Omental fat pad (tissue), 4 donors: Measurements from ENCODE around the gene ARHGEF10L. TPM values are rescaled to one million over a fixed set of nuclear protein-coding genes. Genes with fewer than 3 reads are reported as not detected.

Source experiments
- ATAC-seq: fragments of 150-250 bp; one replicate; pipeline ENCODE4 v1.9.1; 2016; ENCODE audit warnings: mild to moderate bottlenecking, moderate library complexity; ENCODE audit not compliant: low FRiP score
- DNase-seq: peaks from one replicate; pipeline ENCODE4 v3.0.0-alpha.2; 2019; ENCODE audit warnings: low spot score
- total RNA-seq, 4 donors: library from RNA; depleted of rRNA; stranded (reverse); fragments of >200 nt; gene quantifications; one replicate each; pipeline ENCODE4 v1.1.0, GENCODE V29; 2016
- TF ChIP-seq, protein P1 (sequence below), 3 donors: fragments of 450-650 bp; IDR thresholded peaks; one replicate each; pipeline ENCODE4 v1.5.1; 2016 to 2017; ENCODE audit warnings: antibody characterized with exemption in 3 of 3, mild to moderate bottlenecking in 3 of 3, moderate library complexity in 2 of 3

The ARHGEF10L gene
- total RNA-seq, 4 donors from 2014 or later, result 17.3 to 59.0 (median 39.9) TPM

DNA sequence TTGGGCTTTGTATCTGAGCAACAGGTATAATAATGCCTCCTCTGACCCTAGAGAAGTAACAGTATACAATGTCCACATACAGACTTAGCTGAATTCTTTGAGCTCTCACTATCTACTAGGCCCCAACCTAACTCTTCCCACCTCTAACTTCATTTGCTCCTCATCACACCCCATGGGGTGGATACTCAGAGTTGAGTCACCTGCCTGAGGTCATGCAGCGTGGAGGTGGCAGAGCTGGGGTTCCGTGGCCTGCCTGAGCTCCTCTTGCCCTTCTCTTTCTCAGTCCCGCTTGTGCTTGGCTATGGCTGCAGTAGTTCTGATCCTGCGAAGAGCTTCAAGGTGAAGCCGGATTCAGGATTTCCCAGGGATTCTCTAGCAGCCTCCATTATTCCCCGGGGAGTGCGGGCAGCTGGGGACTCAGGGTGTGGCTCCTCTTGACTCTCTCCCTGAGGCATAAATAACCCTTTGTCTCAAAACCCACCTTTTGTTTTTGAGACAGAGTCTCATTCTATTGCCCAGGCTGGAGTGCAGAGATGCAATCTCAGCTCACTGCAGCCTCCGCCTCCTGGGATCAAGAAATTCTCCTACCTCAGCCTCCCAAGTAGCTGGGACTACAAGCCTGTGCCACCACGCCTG lies 185.7 kb downstream of the ARHGEF10L start:
- TF ChIP-seq, protein P1, sequence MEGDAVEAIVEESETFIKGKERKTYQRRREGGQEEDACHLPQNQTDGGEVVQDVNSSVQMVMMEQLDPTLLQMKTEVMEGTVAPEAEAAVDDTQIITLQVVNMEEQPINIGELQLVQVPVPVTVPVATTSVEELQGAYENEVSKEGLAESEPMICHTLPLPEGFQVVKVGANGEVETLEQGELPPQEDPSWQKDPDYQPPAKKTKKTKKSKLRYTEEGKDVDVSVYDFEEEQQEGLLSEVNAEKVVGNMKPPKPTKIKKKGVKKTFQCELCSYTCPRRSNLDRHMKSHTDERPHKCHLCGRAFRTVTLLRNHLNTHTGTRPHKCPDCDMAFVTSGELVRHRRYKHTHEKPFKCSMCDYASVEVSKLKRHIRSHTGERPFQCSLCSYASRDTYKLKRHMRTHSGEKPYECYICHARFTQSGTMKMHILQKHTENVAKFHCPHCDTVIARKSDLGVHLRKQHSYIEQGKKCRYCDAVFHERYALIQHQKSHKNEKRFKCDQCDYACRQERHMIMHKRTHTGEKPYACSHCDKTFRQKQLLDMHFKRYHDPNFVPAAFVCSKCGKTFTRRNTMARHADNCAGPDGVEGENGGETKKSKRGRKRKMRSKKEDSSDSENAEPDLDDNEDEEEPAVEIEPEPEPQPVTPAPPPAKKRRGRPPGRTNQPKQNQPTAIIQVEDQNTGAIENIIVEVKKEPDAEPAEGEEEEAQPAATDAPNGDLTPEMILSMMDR (IDR thresholded peaks at IDR 0.05), result no peak
- ATAC-seq (no peak), DNase-seq (no peak)

- no peak for DNase-seq
- no peak for ATAC-seq
- TF ChIP-seq, protein P1 (IDR thresholded peaks at IDR 0.05), result no peak
These were observed 186.5 kb downstream of the ARHGEF10L start for GRCh38 chr1:17725811-17726582.

DNA sequence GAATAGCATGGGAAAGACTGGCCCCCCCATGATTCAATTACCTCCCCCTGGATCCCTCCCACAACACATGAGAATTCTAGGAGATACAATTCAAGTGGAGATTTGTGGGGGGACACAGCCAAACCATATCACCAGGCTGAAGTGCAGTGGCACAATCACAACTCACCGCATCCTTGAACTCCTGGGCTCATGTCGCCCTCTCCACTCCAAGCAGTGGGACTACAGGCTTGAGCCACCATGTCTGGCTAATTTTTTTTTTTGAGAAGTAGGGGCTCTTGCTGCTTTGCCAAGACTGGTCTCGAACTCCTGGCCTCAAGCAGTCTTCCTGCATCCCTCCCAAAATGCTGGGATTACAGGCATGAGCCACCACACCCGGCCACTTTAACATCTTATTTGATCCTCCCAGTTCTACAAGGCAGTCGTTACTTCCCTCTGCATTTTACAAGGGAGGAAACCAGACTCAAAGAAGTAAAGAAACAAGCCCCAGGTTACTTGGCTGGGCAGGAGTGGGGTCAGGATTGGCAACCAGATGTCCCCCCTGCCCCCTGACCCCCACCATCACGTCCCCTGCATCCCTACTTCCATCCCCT lies 188.7 kb downstream of the ARHGEF10L start:
- no peak for ATAC-seq

GRCh38 chr1:17729248-17729647 lies 189.8 kb downstream of the ARHGEF10L start:
- ATAC-seq, result no peak
- TF ChIP-seq, protein P1 (IDR thresholded peaks at IDR 0.05), result no peak
- no peak for DNase-seq

More for the DNA sequence above, 188.7 kb downstream of the ARHGEF10L start:
- DNase-seq, result no peak
- TF ChIP-seq, protein P1 (IDR thresholded peaks at IDR 0.05), result no peak

DNA sequence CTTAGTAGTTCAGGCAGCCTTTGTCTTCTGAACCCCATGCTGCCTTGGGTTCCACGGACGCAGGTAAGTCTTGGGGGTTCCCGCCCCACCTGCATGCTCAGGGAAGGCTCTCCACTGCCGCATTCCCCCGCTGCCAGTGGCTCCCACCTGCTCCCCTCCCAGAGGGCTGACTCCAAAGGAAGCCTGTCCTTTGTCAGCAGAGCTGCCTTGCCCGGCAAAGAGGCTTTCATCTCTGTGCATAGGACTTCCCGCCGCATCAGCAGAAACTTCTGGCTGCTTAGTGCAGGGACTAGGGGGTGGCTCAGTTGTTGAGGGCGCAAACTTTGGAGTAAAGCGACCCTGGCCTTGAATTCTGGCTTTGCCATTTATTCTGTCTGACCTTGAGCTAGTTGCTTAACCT lies 190.4 kb downstream of the ARHGEF10L start:
- TF ChIP-seq, protein P1 (IDR thresholded peaks at IDR 0.05), result no peak
- ATAC-seq, result no peak
- no peak for DNase-seq

- ATAC-seq, result no peak
- TF ChIP-seq, protein P1 (IDR thresholded peaks at IDR 0.05), result no peak
- no peak for DNase-seq
These were observed 192.0 kb downstream of the ARHGEF10L start for GRCh38 chr1:17731460-17731859.
